ENCODE data around the gene LRRC70. TPM values are rescaled to one million over a fixed set of nuclear protein-coding genes. Genes with fewer than 3 reads are reported as not detected.

Gene LRRC70
- polyA plus RNA-seq, 1 donor from 2014 or later: 2.2 TPM

DNA sequence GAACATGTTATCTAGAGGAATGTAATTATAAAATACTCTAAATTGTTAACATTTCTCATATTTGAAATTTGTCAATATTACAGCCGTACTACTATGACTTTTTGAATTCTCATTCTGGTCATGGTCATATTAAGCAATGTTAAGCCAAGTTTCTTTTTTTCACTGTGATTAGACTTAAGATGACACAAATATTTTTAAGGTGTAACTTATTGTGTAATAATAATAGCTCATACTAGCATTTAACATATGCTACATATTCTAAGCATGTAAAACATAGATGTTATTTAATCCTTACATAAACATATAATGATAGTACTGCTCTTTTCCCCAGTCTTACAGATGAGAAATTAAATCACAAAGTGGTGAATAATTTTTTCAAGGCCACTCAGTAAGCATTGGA is 35.9 kb upstream of the LRRC70 start:
- Histone ChIP-seq H2AFZ (ENCODE audit: low read depth, low read length) (no peak overlapping the region), H3K4me3 (ENCODE audit: low read length) (no peak overlapping the region), H3K9ac (ENCODE audit: low read length) (no peak overlapping the region), H4K20me1 (ENCODE audit: insufficient read depth) (no peaks in the 10 kb centered on the region), H3K9me2 (ENCODE audit: insufficient read depth, low read length) (no peaks in the 10 kb centered on the region), H3F3A (ENCODE audit: insufficient read depth, low read length, poor library complexity, severe bottlenecking) (no peaks in the 10 kb centered on the region), H3K79me2 (replicated peaks; ENCODE audit: insufficient read depth, low read length) (no peaks in the 10 kb centered on the region), H3K4me2 (ENCODE audit: low read length) (no peak overlapping the region), H3K9me3 (ENCODE audit: low read length) (no peaks in the 10 kb centered on the region), H3K36me3 (ENCODE audit: insufficient read depth, low read length) (no peaks in the 10 kb centered on the region), H3K27me3 (ENCODE audit: insufficient read depth, low read depth, low read length) (no peaks in the 10 kb centered on the region), H3K27ac (ENCODE audit: low read length) (no peak overlapping the region)
- TF ChIP-seq EP300 (conservative IDR thresholded peaks at IDR 0.05; ENCODE audit: poor library complexity, severe bottlenecking) (no peak), MXI1 (conservative IDR thresholded peaks at IDR 0.05; ENCODE audit: poor library complexity, severe bottlenecking) (no peak), CTCF (IDR thresholded peaks at IDR 0.05; ENCODE audit: poor library complexity, severe bottlenecking) (no peak), RAD21 (conservative IDR thresholded peaks at IDR 0.05) (no peak), REST (IDR thresholded peaks at IDR 0.05; ENCODE audit: borderline replicate concordance) (no peak), EZH2 (IDR thresholded peaks at IDR 0.05; ENCODE audit: borderline replicate concordance, insufficient read depth, low read length, poor library complexity, severe bottlenecking) (no peak), SMC3 (conservative IDR thresholded peaks at IDR 0.05; ENCODE audit: poor library complexity) (no peak), POLR2AphosphoS5 (IDR thresholded peaks at IDR 0.05) (no peak), TAF1 (IDR thresholded peaks at IDR 0.05; ENCODE audit: low read depth) (no peak)

- H3F3A ChIP-seq (ENCODE audit: insufficient read depth, low read length, poor library complexity, severe bottlenecking): no peaks in the 10 kb centered on the region
- no peaks in the 10 kb centered on the region for H4K20me1 ChIP-seq (ENCODE audit: insufficient read depth)
- no peaks in the 10 kb centered on the region for H3K79me2 ChIP-seq (replicated peaks; ENCODE audit: insufficient read depth, low read length)
- TF ChIP-seq MXI1 (conservative IDR thresholded peaks at IDR 0.05; ENCODE audit: poor library complexity, severe bottlenecking) (no peak), TAF1 (IDR thresholded peaks at IDR 0.05; ENCODE audit: low read depth) (no peak), SMC3 (conservative IDR thresholded peaks at IDR 0.05; ENCODE audit: poor library complexity) (no peak), RAD21 (conservative IDR thresholded peaks at IDR 0.05) (no peak)
- no peaks in the 10 kb centered on the region for H3K9me2 ChIP-seq (ENCODE audit: insufficient read depth, low read length)
- no peak overlapping the region for H3K4me3 ChIP-seq (ENCODE audit: low read length)
- H3K4me2 ChIP-seq (ENCODE audit: low read length): no peak overlapping the region
- H3K9me3 ChIP-seq (ENCODE audit: low read length): no peaks in the 10 kb centered on the region
- no peak overlapping the region for H3K9ac ChIP-seq (ENCODE audit: low read length)
- no peak overlapping the region for H3K27ac ChIP-seq (ENCODE audit: low read length)
- H2AFZ ChIP-seq (ENCODE audit: low read depth, low read length): no peak overlapping the region
- no peaks in the 10 kb centered on the region for H3K27me3 ChIP-seq (ENCODE audit: insufficient read depth, low read depth, low read length)
- H3K36me3 ChIP-seq (ENCODE audit: insufficient read depth, low read length): no peaks in the 10 kb centered on the region
Observed at GRCh38 chr5:62547945-62548630, 30.5 kb upstream of the LRRC70 start.
